GM19328 (cell line): ENCODE measurements around the gene DZIP3.
"Not testable (repeated sequence)": the region's sequence is repeated elsewhere in the genome, so short reads cannot be mapped to it uniquely, and the experiment has no call there.

ENCODE experiments used
- ATAC-seq: cut with Tn5 transposase; IDR thresholded peaks from one replicate; pipeline ENCODE4 v1.9.1; 2021; ENCODE audit warnings: mild to moderate bottlenecking, moderate library complexity; ENCODE audit not compliant: unreplicated experiment

The DZIP3 gene

DNA sequence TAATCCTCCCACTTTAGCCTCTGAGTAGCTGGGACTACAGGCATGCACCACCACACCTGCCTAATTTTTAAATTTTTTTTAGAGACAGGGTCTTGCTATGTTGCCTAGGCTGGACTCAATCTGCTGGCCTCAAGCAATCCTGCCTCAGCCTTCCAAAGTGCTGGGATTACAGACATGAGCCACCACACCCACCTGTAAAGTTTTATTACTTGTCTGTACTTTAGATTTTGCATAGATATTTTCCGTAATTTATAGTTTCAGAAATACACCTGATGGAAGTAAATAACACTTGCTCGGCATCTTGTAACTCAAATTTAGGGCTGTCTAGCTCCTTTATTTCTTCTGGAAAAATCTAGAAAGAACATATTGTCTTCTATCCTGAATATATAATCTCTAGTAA lies 5.8 kb downstream of the DZIP3 start:
- no peak for ATAC-seq

GRCh38 chr3:108598375-108598774 lies 8.9 kb downstream of the DZIP3 start:
- no peak for ATAC-seq

- no peak for ATAC-seq
Observed at GRCh38 chr3:108599677-108600409, 10.3 kb downstream of the DZIP3 start.

- peak; percentile 67 for ATAC-seq
Observed at GRCh38 chr3:108602249-108602934, 12.9 kb downstream of the DZIP3 start.

DNA sequence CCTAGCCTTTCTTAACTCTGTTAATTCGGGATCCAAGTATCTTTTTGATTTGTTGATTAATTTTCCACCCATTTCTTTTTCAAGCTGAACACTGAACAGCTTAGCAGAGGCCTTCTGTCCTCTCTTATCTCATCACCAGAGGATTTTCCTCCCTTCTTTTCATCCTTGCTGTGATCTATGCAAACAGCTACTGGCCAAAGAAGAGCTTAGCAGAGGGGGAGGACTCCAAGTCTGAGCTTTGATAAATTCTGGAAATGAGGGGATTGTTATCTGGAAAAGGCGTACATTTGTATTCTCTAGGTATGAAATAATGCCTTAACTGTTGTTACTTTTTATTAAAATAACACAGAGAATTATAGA lies 13.4 kb downstream of the DZIP3 start:
- peak; percentile 5 for ATAC-seq

DNA sequence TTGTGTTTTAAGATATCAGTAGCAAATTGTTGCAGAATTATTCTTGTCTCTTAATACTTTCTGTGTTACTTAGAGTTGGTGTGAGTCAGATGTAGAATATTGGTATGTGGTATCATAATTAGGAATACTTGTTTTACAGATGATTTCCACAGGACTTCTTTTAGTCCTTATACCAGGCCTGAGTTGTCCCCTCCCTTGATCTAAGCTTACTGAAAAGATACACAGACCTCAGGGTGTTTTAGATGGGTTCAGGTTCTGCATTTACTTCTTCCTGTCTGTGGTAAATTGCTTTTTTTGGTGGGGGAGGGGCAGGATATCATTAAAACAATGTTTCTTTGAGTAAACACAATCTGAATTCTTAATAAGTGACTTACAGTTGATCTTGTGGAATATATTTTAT lies 14.2 kb downstream of the DZIP3 start:
- no peak for ATAC-seq

- no peak for ATAC-seq
Observed at GRCh38 chr3:108605028-108605427, 15.5 kb downstream of the DZIP3 start.

GRCh38 chr3:108605491-108605890 lies 16.0 kb downstream of the DZIP3 start:
- ATAC-seq, result no peak

DNA sequence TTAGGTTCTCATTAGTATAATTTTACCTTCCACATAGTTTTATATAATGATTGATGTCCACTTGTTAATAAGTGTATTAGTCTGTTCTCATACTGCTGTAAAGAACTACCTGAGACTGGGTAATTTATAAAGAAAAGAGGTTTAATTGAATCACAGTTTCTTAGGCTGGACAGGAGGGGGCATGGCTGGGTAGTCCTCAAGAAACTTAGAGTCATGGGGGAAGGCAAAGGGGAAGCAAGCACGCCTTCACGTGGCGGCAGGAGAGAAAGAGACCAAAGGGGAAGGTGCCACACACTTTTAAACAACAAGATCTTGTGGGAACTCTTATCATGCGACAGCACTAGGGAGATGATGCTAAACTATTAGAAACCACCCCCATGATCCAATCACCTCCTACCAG lies 19.2 kb downstream of the DZIP3 start:
- no peak for ATAC-seq

DNA sequence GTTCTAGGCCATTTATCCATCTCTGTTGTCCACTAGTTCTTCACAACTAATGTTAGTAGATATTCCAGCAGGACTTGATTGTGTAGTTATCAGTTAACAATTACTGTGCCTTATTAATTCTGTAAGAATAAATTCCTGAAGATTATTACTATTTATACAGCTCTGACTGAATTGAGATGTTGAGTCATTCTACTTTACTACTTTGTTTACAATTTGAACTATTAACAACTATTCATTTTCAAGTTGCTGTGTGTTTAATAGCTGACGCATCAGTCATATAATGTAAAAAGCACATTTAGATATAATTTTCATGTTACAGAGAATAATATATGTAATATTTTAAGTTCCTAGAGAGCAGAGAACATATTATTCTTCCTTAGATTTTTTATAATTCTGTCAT lies 21.1 kb downstream of the DZIP3 start:
- ATAC-seq, result no peak

DNA sequence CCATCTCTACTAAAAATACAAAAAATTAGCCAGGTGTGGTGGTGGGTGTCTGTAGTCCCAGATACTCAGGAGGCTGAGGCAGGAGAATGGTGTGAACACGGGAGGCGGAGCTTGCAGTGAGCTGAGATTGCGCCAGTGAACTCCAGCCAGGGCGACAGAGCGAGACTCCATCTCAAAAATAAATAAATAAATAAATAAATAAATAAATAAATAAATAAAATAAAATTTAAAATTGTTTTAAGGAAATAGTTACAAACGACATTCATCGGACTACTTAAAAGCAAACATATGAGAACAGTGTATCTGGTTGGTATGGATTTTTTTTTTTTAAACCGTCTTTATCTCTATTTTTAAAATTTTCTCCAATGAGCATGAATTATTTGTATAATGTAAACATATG lies 26.6 kb downstream of the DZIP3 start:
- not testable (repeated sequence) for ATAC-seq

- no peak for ATAC-seq
Observed at GRCh38 chr3:108620250-108620649, 30.7 kb downstream of the DZIP3 start.

DNA sequence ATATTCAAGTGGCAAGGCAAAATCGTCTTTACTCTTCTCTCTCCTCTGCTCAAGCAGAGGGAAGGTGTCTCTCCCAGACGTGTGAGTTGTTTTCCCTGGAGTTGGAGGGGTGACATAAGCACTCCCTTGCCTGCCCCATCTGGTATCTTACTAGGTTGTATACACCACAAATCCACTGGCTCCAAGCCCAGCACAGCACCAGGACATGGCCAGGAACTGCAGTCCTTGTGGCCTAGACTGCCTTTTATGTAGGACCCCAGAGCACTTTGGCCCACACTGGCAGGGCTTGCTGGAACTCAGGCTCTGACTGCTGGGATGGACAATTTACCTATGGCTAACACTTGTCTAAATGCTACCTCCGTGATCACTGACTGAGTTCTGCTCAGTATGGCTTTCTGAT lies 34.0 kb downstream of the DZIP3 start:
- no peak for ATAC-seq

GRCh38 chr3:108629974-108630373 lies 40.5 kb downstream of the DZIP3 start:
- no peak for ATAC-seq

DNA sequence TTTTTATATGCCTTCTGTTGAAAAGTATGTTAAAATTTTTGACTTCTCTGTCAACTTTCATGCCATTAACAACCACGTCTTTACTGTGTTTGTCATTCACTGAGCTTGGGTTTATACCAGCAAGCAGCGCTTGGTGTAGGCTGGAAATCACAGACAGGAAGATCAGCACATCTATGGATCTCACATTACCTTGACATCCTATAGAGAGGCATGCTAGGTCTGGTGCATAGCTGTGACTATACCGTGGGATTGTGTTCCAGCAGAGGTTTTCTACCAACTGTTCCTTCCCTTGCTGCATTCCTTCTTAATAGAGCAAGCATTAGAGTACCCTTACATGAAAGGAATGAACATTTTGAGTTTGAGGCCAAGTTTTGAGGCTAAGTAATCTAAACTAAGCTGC lies 53.0 kb downstream of the DZIP3 start:
- ATAC-seq, result no peak

- ATAC-seq, result no peak
Observed at GRCh38 chr3:108645364-108645763, 55.8 kb downstream of the DZIP3 start.

GRCh38 chr3:108655664-108656063 lies 66.1 kb downstream of the DZIP3 start:
- not testable (repeated sequence) for ATAC-seq

- no peak for ATAC-seq
Observed at GRCh38 chr3:108661699-108662098, 72.2 kb downstream of the DZIP3 start.

GRCh38 chr3:108662142-108662738 lies 72.7 kb downstream of the DZIP3 start:
- no peak for ATAC-seq

- ATAC-seq, result no peak
Observed at GRCh38 chr3:108664266-108664665, 74.7 kb downstream of the DZIP3 start.

GRCh38 chr3:108667312-108667711 lies 77.8 kb downstream of the DZIP3 start:
- ATAC-seq, result no peak

DNA sequence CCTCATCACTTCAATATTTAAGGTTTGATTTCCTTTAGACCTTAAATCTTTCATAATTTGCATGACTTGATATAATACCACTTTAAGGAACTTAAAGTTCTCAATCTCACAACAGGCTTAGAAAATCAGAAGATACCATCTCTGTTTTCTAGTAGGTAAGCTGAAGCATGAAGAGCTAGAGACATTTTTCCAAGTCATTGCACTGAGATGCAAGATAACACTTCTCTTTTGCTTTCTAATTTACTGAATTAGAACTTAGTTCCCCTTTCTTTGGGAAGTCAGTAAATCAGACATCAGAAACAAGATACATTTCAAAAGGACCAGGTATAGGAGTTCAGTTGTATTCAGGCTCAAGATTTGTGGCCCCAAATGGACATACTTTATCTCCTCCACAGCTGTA lies 79.7 kb downstream of the DZIP3 start:
- no peak for ATAC-seq
